Endothelial cell of umbilical vein (primary cell): ENCODE measurements around the gene STRIT1. TPM values are rescaled to one million over a fixed set of nuclear protein-coding genes. Genes with fewer than 3 reads are reported as not detected.

Source experiments
- BruUV-seq: library from RNA; stranded (reverse); fragments of 400-500 nt; replicated peaks from 2 replicates; lab custom pipeline; 2021; lab: Mats Ljungman, UMichigan
- CTCF ChIA-PET: fragments of 300-600, 350-600 bp; sonication (Branson Sonifier 250); formaldehyde crosslinking; loops from one replicate; lab custom pipeline; 2021; ENCODE audit warnings: antibody characterized with exemption, inconsistent platforms; lab: Charles Lee
- POLR2A ChIA-PET: fragments of 300-600, 350-600 bp; sonication (Branson Sonifier 250); formaldehyde crosslinking; loops from one replicate; lab custom pipeline; 2021; ENCODE audit warnings: antibody characterized with exemption, inconsistent platforms; lab: Charles Lee
- DNase-seq: peaks from one replicate; pipeline ENCODE4 v3.0.0-alpha.2; 2011; ENCODE audit warnings: low read depth, low spot score
- FAIRE-seq: peaks from 2 replicates; lab custom pipeline; 2011; peaks lifted over from hg19 to GRCh38; lab: Jason Lieb, UNC
- H2AFZ ChIP-seq: 2 replicates; pipeline ENCODE4 v1.6.0; 2012; ENCODE audit warnings: low read depth, low read length, control low read depth, inconsistent platforms
- H3K27ac ChIP-seq: 2 replicates; pipeline ENCODE4 v1.5.1; 2011; ENCODE audit warnings: low read depth, mild to moderate bottlenecking, control low read depth, low read length, moderate library complexity; ENCODE audit not compliant: insufficient read depth
- H3K27me3 ChIP-seq, 2 experiments: 2 replicates each; pipeline versions ENCODE4 v1.6.0 to v1.6.1; 2011; ENCODE audit warnings: low read length in 2 of 2, mixed read lengths in 1 of 2; ENCODE audit not compliant: control insufficient read depth in 2 of 2, insufficient read depth in 2 of 2
- H3K36me3 ChIP-seq, 2 experiments: 2 replicates in 1 of 2; 3 replicates in 1 of 2; pipeline ENCODE4 v1.5.1; 2011; ENCODE audit warnings: low read length in 2 of 2, mild to moderate bottlenecking in 1 of 2, moderate library complexity in 1 of 2; ENCODE audit not compliant: control insufficient read depth in 2 of 2, insufficient read depth in 2 of 2; ENCODE audit errors: extremely low read depth in 1 of 2
- H3K4me1 ChIP-seq: 3 replicates; pipeline ENCODE4 v1.5.1; 2011; ENCODE audit warnings: mild to moderate bottlenecking, low read length; ENCODE audit not compliant: control insufficient read depth, insufficient read depth; ENCODE audit errors: extremely low read depth
- H3K4me2 ChIP-seq: 2 replicates; pipeline ENCODE4 v1.6.1; 2011; ENCODE audit warnings: low read length, control low read depth, mixed read lengths; ENCODE audit not compliant: insufficient read depth
- H3K4me3 ChIP-seq, 3 experiments: fragments of 200-600 bp in 1 of 3; sonication (generic), shearing (Covaris generic) in 1 of 3; replicated peaks in 1 of 3; 2 replicates each; pipeline ENCODE4 v1.5.1; 2011 to 2016; ENCODE audit warnings: control low read depth in 3 of 3, low read length in 3 of 3, mild to moderate bottlenecking in 2 of 3, inconsistent platforms in 1 of 3, low read depth in 1 of 3, moderate library complexity in 1 of 3; ENCODE audit not compliant: insufficient read depth in 1 of 3
- H3K79me2 ChIP-seq: 2 replicates; pipeline ENCODE4 v1.6.0; 2012; ENCODE audit warnings: low read length, inconsistent platforms; ENCODE audit not compliant: control insufficient read depth, insufficient read depth
- H3K9ac ChIP-seq: replicated peaks from 2 replicates; pipeline ENCODE3; 2011; ENCODE audit warnings: low read length, control low read depth; ENCODE audit not compliant: insufficient read depth; ENCODE audit errors: extremely low read depth
- H3K9me1 ChIP-seq: replicated peaks from 3 replicates; pipeline ENCODE4 v1.6.0; 2011; ENCODE audit warnings: mild to moderate bottlenecking, low read length; ENCODE audit not compliant: control insufficient read depth, insufficient read depth; ENCODE audit errors: extremely low read depth
- H3K9me3 ChIP-seq: replicated peaks from 2 replicates; pipeline ENCODE4 v1.5.1; 2012; ENCODE audit warnings: low read length, inconsistent platforms; ENCODE audit not compliant: control insufficient read depth, insufficient read depth
- H4K20me1 ChIP-seq: replicated peaks from 2 replicates; pipeline ENCODE3; 2011; ENCODE audit warnings: mild to moderate bottlenecking, low read length; ENCODE audit not compliant: control insufficient read depth, insufficient read depth; ENCODE audit errors: extremely low read depth
- EZH2 ChIP-seq: IDR thresholded peaks from 2 replicates; pipeline ENCODE4 v1.6.1; 2012; ENCODE audit warnings: borderline replicate concordance, low read depth, mild to moderate bottlenecking, moderate library complexity, low read length, inconsistent platforms; ENCODE audit not compliant: severe bottlenecking
- FOS ChIP-seq: IDR thresholded peaks from 2 replicates; pipeline ENCODE4 v1.6.1; 2011; ENCODE audit warnings: mild to moderate bottlenecking, low read length, moderate library complexity, borderline replicate concordance; ENCODE audit not compliant: insufficient read depth
- GATA2 ChIP-seq: IDR thresholded peaks from 2 replicates; pipeline ENCODE4 v1.7.0; 2011; ENCODE audit warnings: low read depth, mild to moderate bottlenecking, moderate library complexity, mixed read lengths, low read length; ENCODE audit not compliant: insufficient read length, insufficient read depth
- JUN ChIP-seq: IDR thresholded peaks from 2 replicates; pipeline ENCODE4 v1.6.1; 2011; ENCODE audit warnings: borderline replicate concordance, low read depth; ENCODE audit not compliant: insufficient read length, insufficient read depth
- MYC ChIP-seq: IDR thresholded peaks from one replicate; pipeline ENCODE4 v1.6.1; 2011; ENCODE audit warnings: mild to moderate bottlenecking, low read depth, low read length
- POLR2A ChIP-seq: IDR thresholded peaks from 2 replicates; pipeline ENCODE4 v1.6.1; 2012; ENCODE audit warnings: low read depth, mild to moderate bottlenecking, control low read depth, low read length
- POLR2AphosphoS5 ChIP-seq: IDR thresholded peaks from 2 replicates; pipeline ENCODE4 v1.6.1; 2012; ENCODE audit warnings: low read depth, mild to moderate bottlenecking, control low read depth, low read length, moderate library complexity; ENCODE audit not compliant: insufficient read depth
- dilution Hi-C: fragments of 300-500 bp; cut with MboI; formaldehyde crosslinking; loops from one replicate; pipeline ENCODE4 v1.15.0; 2019; ENCODE audit warnings: low sequenced_read_pairs; ENCODE audit not compliant: extremely low pct_ligation_motif_present
- intact Hi-C: fragments of 100-400 bp; cut with micrococcal nuclease; formaldehyde crosslinking; loops from one replicate; pipeline ENCODE4 v1.10.0; 2022
- polyA plus RNA-seq, 4 experiments: library from polyadenylated mRNA; depleted of rRNA in 3 of 4; stranded (reverse) in 3 of 4; unstranded in 1 of 4; fragments of >200 nt; gene quantifications; 2 replicates each; pipeline versions ENCODE4 v1.2.1 to v1.2.3, GENCODE V29; 2011 to 2012; ENCODE audit warnings: missing spikeins in 1 of 4
- total RNA-seq: library from RNA; stranded (reverse); gene quantifications from 2 replicates; pipeline ENCODE4 v1.2.3, GENCODE V29; 2021
- TF ChIP-seq, protein P1 (sequence below), 2 donors: IDR thresholded peaks; 1 replicate in 1 of 2; 2 replicates in 1 of 2; pipeline ENCODE4 v1.5.1; 2011; ENCODE audit warnings: low read length in 2 of 2, mild to moderate bottlenecking in 2 of 2, moderate library complexity in 2 of 2, control low read depth in 1 of 2, inconsistent platforms in 1 of 2, low read depth in 1 of 2; ENCODE audit not compliant: insufficient read depth in 1 of 2; ENCODE audit errors: extremely low read depth in 1 of 2
- TF ChIP-seq, protein P2 (sequence below): IDR thresholded peaks from 2 replicates; pipeline ENCODE4 v1.6.1; 2011; ENCODE audit not compliant: insufficient read depth, insufficient read length

Gene STRIT1
- total and polyA plus RNA-seq, 2 donors (not counting 3 experiments of a cell fraction or from before 2014, with no cell fraction given), result not detected

DNA sequence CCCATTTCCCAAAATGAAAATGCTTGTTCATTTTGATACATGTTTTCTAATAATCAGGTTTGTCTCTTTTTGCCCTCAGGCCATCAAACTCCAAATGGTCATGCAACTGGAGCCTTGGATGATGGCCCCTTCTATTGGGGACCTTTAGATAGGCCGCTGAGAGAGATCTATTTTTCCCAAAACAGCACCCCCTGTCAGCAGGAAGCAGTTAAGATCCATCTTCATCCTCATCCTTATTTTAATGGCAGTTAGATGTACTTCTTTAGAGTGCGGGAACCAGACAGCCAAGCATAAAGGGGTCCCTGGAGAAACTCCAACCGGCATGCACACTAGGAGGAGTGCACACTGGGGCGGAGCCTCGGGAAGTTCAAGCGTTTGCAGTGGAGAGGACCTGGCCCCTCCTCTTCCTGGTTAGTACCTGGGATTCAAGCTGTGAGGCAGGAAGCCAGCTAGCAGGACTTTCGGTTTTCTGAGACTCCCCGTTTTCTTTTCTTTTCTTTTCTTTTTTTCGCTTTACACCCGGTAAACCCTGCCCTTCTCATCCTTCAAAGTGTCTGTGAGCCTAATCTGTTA is 31.9 kb upstream of the STRIT1 start:
- CTCF ChIA-PET, result interaction anchor here (1.3 to 5.3 kb wide), 4 partner anchors 9 to 421 kb away, joined by 4 to 115 read pairs (median 6); no protein-coding TSS in a partner anchor

More for the DNA sequence above, 31.9 kb upstream of the STRIT1 start:
- no peaks in the 10 kb centered on the region for H3K79me2 ChIP-seq
- peaks cover 0 to 2% of the 10 kb centered on the region in 2 experiments for H3K27me3 ChIP-seq
- DNase-seq (no peak), FAIRE-seq (no peak)
- POLR2A ChIA-PET, result no interaction called here
- no peak for TF ChIP-seq FOS
- TF ChIP-seq JUN, result no peak
- no peak for TF ChIP-seq GATA2
- TF ChIP-seq POLR2A, result no peak
- no peak for TF ChIP-seq MYC
- TF ChIP-seq POLR2AphosphoS5, result no peak
- TF ChIP-seq, protein P1, sequence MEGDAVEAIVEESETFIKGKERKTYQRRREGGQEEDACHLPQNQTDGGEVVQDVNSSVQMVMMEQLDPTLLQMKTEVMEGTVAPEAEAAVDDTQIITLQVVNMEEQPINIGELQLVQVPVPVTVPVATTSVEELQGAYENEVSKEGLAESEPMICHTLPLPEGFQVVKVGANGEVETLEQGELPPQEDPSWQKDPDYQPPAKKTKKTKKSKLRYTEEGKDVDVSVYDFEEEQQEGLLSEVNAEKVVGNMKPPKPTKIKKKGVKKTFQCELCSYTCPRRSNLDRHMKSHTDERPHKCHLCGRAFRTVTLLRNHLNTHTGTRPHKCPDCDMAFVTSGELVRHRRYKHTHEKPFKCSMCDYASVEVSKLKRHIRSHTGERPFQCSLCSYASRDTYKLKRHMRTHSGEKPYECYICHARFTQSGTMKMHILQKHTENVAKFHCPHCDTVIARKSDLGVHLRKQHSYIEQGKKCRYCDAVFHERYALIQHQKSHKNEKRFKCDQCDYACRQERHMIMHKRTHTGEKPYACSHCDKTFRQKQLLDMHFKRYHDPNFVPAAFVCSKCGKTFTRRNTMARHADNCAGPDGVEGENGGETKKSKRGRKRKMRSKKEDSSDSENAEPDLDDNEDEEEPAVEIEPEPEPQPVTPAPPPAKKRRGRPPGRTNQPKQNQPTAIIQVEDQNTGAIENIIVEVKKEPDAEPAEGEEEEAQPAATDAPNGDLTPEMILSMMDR (IDR thresholded peaks at IDR 0.05; ENCODE audit: extremely low read depth in 1 of 2, insufficient read depth in 1 of 2, low read depth in 1 of 2, low read length in 2 of 2), result no peak
- no peak for TF ChIP-seq EZH2
- TF ChIP-seq, protein P2, sequence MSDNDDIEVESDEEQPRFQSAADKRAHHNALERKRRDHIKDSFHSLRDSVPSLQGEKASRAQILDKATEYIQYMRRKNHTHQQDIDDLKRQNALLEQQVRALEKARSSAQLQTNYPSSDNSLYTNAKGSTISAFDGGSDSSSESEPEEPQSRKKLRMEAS, result no peak
- no peak overlapping the region for H3K4me2 ChIP-seq
- dilution Hi-C loops, result no loop called here
- H3K9me3 ChIP-seq, result no peaks in the 10 kb centered on the region
- BruUV-seq, result no TSS peak
- no peak overlapping the region for H2AFZ ChIP-seq
- H3K27ac ChIP-seq, result no peak overlapping the region
- intact Hi-C loops, result no loop called here
- no peaks in the 10 kb centered on the region for H4K20me1 ChIP-seq
- no peaks in the 10 kb centered on the region for H3K4me1 ChIP-seq
- H3K9me1 ChIP-seq, result no peaks in the 10 kb centered on the region
- no peaks in the 10 kb centered on the region for H3K36me3 ChIP-seq
- no peak overlapping the region for H3K4me3 ChIP-seq
- H3K9ac ChIP-seq, result no peak overlapping the region
